ENCODE measurements around the gene CNN2. TPM values are rescaled to one million over a fixed set of nuclear protein-coding genes. Genes with fewer than 3 reads are reported as not detected.

Gene CNN2
- total RNA-seq, 2 experiments from 2014 or later: 417 to 455 TPM

DNA sequence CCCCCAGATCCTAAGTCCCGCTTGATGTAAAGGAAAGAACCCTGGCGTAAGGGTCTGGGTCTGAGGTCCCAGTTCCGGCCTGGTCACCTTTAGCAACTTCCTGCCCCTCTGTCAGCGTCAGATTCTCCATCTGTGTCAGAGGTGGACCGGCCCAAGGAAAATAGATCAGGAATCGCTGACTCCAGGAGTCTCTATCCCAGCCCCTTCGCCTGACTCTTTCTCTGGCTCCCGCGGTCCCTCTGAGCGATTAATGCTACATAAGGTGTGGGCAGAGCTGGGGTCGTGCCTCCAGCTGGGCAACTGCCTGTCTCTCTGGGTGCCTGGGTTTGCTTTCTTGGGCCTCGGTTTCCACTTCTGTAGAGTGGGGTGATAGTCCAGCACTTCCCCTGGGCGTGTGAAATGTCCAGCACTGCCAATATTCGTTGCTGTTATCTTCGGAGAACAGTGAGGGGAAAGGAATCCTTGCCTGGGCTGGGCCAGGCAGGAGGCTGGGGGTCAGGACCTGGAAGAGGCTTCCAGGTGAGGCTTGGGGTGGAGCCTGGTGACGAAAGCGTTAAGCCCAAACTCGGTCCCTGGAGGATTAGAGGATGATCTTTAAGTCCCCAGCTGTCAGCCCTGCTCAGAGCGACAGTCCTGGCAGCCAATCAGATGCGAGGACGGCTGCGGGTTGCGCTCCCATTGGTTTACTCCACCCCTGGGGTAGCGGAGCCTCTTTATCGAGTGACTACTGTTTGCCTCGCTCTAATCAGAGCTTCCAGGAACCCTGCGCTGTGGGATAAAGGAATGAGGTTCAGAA lies 14.3 kb downstream of the CNN2 start:
- DNase-seq: peak; percentile 95
- peak; percentile 62 for ATAC-seq
- H3K4me3 Mint-ChIP-seq: peak overlapping the region; percentile 96
- peaks cover 47% of the 10 kb centered on the region for H3K36me3 Mint-ChIP-seq (ENCODE audit: low read depth)
- H3K4me1 Mint-ChIP-seq (ENCODE audit: low read depth): peaks cover 59% of the 10 kb centered on the region
- ChIA-PET CTCF (interaction anchor here (0.8 to 3.2 kb wide), 4 partner anchors 16 to 177 kb away, joined by 3 to 33 read pairs (median 3); partner anchors contain the start of gene ARHGAP45), POLR2A (interaction anchor here (0.5 to 1.3 kb wide), 15 partner anchors 10 to 229 kb away, joined by 3 to 8 read pairs (median 3); partner anchors contain the start of genes ARHGAP45, CIRBP, CNN2 and RNU6-2)
- no peaks in the 10 kb centered on the region for H3K27me3 Mint-ChIP-seq (ENCODE audit: low read depth)
- H3K27ac Mint-ChIP-seq: peak overlapping the region; percentile 84
- H3K9me3 Mint-ChIP-seq (ENCODE audit: insufficient read depth): no peaks in the 10 kb centered on the region

DNA sequence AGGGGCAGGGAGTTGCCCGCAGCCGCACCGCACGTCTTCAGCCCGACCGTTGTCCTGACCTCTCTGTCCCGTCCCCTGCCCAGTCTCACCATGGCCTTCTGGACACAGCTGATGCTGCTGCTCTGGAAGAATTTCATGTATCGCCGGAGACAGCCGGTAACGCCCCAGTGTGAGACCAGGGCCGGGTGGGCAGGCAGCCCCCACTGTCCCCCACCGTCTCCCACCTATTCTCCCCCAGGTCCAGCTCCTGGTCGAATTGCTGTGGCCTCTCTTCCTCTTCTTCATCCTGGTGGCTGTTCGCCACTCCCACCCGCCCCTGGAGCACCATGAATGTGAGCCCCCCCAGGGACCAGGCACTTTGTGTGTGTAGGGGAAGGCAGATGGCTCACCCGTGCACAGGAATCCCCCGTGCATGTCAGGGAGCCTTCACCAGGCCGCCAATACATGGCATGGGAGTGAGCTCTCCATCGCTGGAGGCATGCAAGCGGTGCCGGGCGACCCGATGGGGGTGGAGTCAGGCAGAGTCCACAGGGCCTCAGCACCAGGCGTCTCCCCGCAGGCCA lies 14.9 kb downstream of the CNN2 start:
- CTCF ChIA-PET: interaction anchor here (0.8 to 3.2 kb wide), 3 partner anchors 15 to 177 kb away, joined by 3 to 33 read pairs (median 3); partner anchors contain the start of gene ARHGAP45
- peaks cover 47% of the 10 kb centered on the region for H3K36me3 Mint-ChIP-seq (ENCODE audit: low read depth)
- H3K27ac Mint-ChIP-seq: peak overlapping the region; percentile 84
- no peaks in the 10 kb centered on the region for H3K9me3 Mint-ChIP-seq (ENCODE audit: insufficient read depth)
- ATAC-seq (no peak), DNase-seq (no peak)
- H3K4me3 Mint-ChIP-seq: peak overlapping the region; percentile 96
- H3K4me1 Mint-ChIP-seq (ENCODE audit: low read depth): peaks cover 52% of the 10 kb centered on the region
- H3K27me3 Mint-ChIP-seq (ENCODE audit: low read depth): no peaks in the 10 kb centered on the region
- POLR2A ChIA-PET: interaction anchor here (0.6 to 1.0 kb wide), 7 partner anchors 14 to 132 kb away, joined by 3 to 8 read pairs (median 3); partner anchors contain the start of genes ARHGAP45 and RNU6-2

DNA sequence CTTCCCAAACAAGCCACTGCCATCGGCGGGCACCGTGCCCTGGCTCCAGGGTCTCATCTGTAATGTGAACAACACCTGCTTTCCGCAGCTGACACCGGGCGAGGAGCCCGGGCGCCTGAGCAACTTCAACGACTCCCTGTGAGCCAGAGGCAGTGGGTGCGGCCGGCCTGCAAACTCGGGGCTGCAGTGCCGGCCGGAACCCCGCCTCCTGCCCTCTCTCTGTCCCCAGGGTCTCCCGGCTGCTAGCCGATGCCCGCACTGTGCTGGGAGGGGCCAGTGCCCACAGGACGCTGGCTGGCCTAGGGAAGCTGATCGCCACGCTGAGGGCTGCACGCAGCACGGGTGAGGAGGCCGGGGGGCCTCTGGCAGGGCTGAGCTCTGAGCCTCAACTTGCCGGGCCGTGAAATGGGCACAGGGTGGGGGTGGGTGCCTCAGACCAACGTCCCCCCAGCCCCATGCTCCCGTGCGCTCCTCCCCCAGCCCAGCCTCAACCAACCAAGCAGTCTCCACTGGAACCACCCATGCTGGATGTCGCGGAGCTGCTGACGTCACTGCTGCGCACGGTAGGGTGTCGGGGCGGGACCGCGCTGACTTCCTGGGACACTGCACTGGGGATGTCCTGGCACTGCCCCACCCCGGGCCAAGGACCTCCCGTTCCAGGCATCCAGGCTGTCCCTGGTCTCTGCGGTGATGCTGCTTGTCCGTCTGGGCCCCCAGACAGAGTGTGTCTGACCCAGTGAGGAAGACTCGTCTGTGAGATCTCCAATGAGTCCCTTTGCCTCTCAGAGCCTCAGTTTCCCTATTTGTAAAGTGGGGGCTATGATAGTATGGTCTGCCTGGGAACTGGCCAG lies 15.7 kb downstream of the CNN2 start:
- Mint-ChIP-seq H3K27ac (no peak overlapping the region), H3K36me3 (ENCODE audit: low read depth) (peaks cover 48% of the 10 kb centered on the region), H3K9me3 (ENCODE audit: insufficient read depth) (no peaks in the 10 kb centered on the region), H3K27me3 (ENCODE audit: low read depth) (no peaks in the 10 kb centered on the region), H3K4me3 (peak overlapping the region; percentile 15), H3K4me1 (ENCODE audit: low read depth) (peaks cover 46% of the 10 kb centered on the region)
- no peak for DNase-seq
- no peak for ATAC-seq
- ChIA-PET CTCF (interaction anchor here (1.2 to 3.2 kb wide), 2 partner anchors 22 to 24 kb away, joined by 3 to 33 read pairs; partner anchors contain the start of gene ARHGAP45), POLR2A (interaction anchor here (0.9 to 1.0 kb wide), 4 partner anchors 14 to 133 kb away, joined by 3 to 7 read pairs (median 3); partner anchors contain the start of gene RNU6-2)

GRCh38 chr19:1042689-1043511 lies 16.5 kb downstream of the CNN2 start:
- peak overlapping the region; percentile 15 for H3K4me3 Mint-ChIP-seq
- ATAC-seq (no peak), DNase-seq (no peak)
- H3K9me3 Mint-ChIP-seq (ENCODE audit: insufficient read depth): no peaks in the 10 kb centered on the region
- POLR2A ChIA-PET: interaction anchor here (0.9 to 1.0 kb wide), 2 partner anchors 11 to 15 kb away, joined by 3 read pairs; no protein-coding TSS in a partner anchor
- no peak overlapping the region for H3K27ac Mint-ChIP-seq
- CTCF ChIA-PET: interaction anchor here (1.2 kb wide), 1 partner anchor 22 kb away, joined by 3 read pairs; no protein-coding TSS in a partner anchor
- peaks cover 43% of the 10 kb centered on the region for H3K36me3 Mint-ChIP-seq (ENCODE audit: low read depth)
- H3K4me1 Mint-ChIP-seq (ENCODE audit: low read depth): peaks cover 38% of the 10 kb centered on the region
- no peaks in the 10 kb centered on the region for H3K27me3 Mint-ChIP-seq (ENCODE audit: low read depth)

DNA sequence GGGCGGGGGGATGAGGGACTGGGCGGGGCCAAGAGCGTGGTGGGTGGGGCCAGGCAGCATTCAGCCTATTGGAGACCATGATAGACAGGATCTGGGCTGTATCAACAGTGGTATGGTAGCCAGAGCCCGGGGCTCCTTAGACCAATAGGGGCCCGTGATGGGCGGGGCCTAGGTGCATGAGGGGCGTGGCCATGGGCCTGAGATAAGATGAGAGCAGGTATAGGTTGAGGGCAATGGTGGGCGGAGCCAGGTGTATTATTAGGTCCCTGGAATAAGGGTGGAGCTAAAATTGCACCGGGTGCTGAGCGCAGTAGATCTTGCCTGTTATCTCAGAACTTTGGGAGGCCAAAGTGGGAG lies 18.8 kb downstream of the CNN2 start:
- no peaks in the 10 kb centered on the region for H3K27me3 Mint-ChIP-seq (ENCODE audit: low read depth)
- H3K9me3 Mint-ChIP-seq (ENCODE audit: insufficient read depth): no peaks in the 10 kb centered on the region
- ATAC-seq: peak; percentile 69
- POLR2A ChIA-PET: no interaction called here
- H3K27ac Mint-ChIP-seq: no peak overlapping the region
- no peak overlapping the region for H3K4me3 Mint-ChIP-seq
- peaks cover 28% of the 10 kb centered on the region for H3K36me3 Mint-ChIP-seq (ENCODE audit: low read depth)
- DNase-seq: peak; percentile 75
- CTCF ChIA-PET: interaction anchor here (1.2 kb wide), 1 partner anchor 13 kb away, joined by 4 read pairs; no protein-coding TSS in a partner anchor
- peaks cover 19% of the 10 kb centered on the region for H3K4me1 Mint-ChIP-seq (ENCODE audit: low read depth)

DNA sequence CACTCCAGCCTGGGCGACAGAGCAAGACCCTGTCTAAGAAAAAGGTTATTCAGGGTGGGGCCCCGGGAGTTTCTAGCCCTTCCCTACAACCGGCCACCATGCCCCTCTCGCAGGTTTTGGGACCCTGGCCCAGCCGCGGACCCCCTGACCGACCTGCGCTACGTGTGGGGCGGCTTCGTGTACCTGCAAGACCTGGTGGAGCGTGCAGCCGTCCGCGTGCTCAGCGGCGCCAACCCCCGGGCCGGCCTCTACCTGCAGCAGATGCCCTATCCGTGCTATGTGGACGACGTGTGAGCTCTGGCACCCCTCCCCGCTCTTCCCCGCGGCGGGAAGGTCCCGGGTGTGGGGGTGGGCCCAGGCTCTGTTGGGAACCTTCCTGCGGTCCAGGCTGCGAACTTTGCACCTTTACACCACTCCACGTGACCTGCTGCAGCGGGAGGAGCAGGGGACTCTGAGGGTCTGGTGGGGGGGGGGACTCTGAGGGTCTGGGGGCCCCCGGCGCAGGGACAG lies 19.8 kb downstream of the CNN2 start:
- no peak for DNase-seq
- Mint-ChIP-seq H3K9me3 (ENCODE audit: insufficient read depth) (no peaks in the 10 kb centered on the region), H3K27me3 (ENCODE audit: low read depth) (no peaks in the 10 kb centered on the region), H3K36me3 (ENCODE audit: low read depth) (peaks cover 28% of the 10 kb centered on the region), H3K4me1 (ENCODE audit: low read depth) (peaks cover 12% of the 10 kb centered on the region), H3K27ac (no peak overlapping the region), H3K4me3 (no peak overlapping the region)
- no peak for ATAC-seq
- ChIA-PET CTCF (interaction anchor here (1.2 kb wide), 1 partner anchor 12 kb away, joined by 4 read pairs; no protein-coding TSS in a partner anchor), POLR2A (no interaction called here)

- Mint-ChIP-seq H3K4me1 (ENCODE audit: low read depth) (peaks cover 11% of the 10 kb centered on the region), H3K4me3 (no peak overlapping the region), H3K27me3 (ENCODE audit: low read depth) (no peaks in the 10 kb centered on the region), H3K36me3 (ENCODE audit: low read depth) (peaks cover 32% of the 10 kb centered on the region), H3K9me3 (ENCODE audit: insufficient read depth) (no peaks in the 10 kb centered on the region), H3K27ac (no peak overlapping the region)
- no peak for DNase-seq
- ChIA-PET POLR2A (interaction anchor here (0.8 kb wide), 1 partner anchor 16 kb away, joined by 3 read pairs; no protein-coding TSS in a partner anchor), CTCF (no interaction called here)
- ATAC-seq: no peak
These were observed 20.7 kb downstream of the CNN2 start for GRCh38 chr19:1046836-1047695.

GRCh38 chr19:1047696-1048147 lies 21.3 kb downstream of the CNN2 start:
- DNase-seq (no peak), ATAC-seq (no peak)
- H3K36me3 Mint-ChIP-seq (ENCODE audit: low read depth): peaks cover 32% of the 10 kb centered on the region
- no peaks in the 10 kb centered on the region for H3K9me3 Mint-ChIP-seq (ENCODE audit: insufficient read depth)
- peaks cover 8% of the 10 kb centered on the region for H3K4me1 Mint-ChIP-seq (ENCODE audit: low read depth)
- no peaks in the 10 kb centered on the region for H3K27me3 Mint-ChIP-seq (ENCODE audit: low read depth)
- ChIA-PET POLR2A (interaction anchor here (0.6 to 1.4 kb wide), 3 partner anchors 10 to 28 kb away, joined by 3 to 4 read pairs (median 3); no protein-coding TSS in a partner anchor), CTCF (no interaction called here)
- H3K4me3 Mint-ChIP-seq: no peak overlapping the region
- no peak overlapping the region for H3K27ac Mint-ChIP-seq

- Mint-ChIP-seq H3K4me1 (ENCODE audit: low read depth) (peaks cover 9% of the 10 kb centered on the region), H3K27me3 (ENCODE audit: low read depth) (no peaks in the 10 kb centered on the region), H3K36me3 (ENCODE audit: low read depth) (peaks cover 35% of the 10 kb centered on the region), H3K4me3 (no peak overlapping the region), H3K27ac (no peak overlapping the region), H3K9me3 (ENCODE audit: insufficient read depth) (no peaks in the 10 kb centered on the region)
- no peak for ATAC-seq
- POLR2A ChIA-PET: interaction anchor here (0.8 to 1.4 kb wide), 2 partner anchors 19 to 26 kb away, joined by 3 to 4 read pairs; no protein-coding TSS in a partner anchor
- no peak for DNase-seq
- CTCF ChIA-PET: no interaction called here
These were observed 22.7 kb downstream of the CNN2 start for GRCh38 chr19:1049106-1049505.

GRCh38 chr19:1049800-1050199 lies 23.4 kb downstream of the CNN2 start:
- CTCF ChIA-PET: no interaction called here

More at GRCh38 chr19:1049800-1050199, 23.4 kb downstream of the CNN2 start:
- Mint-ChIP-seq H3K4me1 (ENCODE audit: low read depth) (peaks cover 9% of the 10 kb centered on the region), H3K27ac (no peak overlapping the region), H3K36me3 (ENCODE audit: low read depth) (peaks cover 31% of the 10 kb centered on the region), H3K9me3 (ENCODE audit: insufficient read depth) (no peaks in the 10 kb centered on the region), H3K4me3 (no peak overlapping the region), H3K27me3 (ENCODE audit: low read depth) (no peaks in the 10 kb centered on the region)
- no peak for ATAC-seq
- POLR2A ChIA-PET: no interaction called here
- DNase-seq: no peak

Measured in activated CD8-positive, alpha-beta T cell treated with anti-CD3 and anti-CD28 coated beads, Interleukin-2, amount 10 ng/mL, durations not matched to agents 7 days and 5 days (primary cell).